GM23338 (cell line): ENCODE results near the gene ACTA2. TPM values are rescaled to one million over a fixed set of nuclear protein-coding genes. Genes with fewer than 3 reads are reported as not detected.

Source experiments
- ATAC-seq: fragments of 200-7000 bp; cut with Tn5 transposase; 3 replicates; pipeline ENCODE4 v1.9.1; 2020
- DNase-seq: peaks from one replicate; pipeline ENCODE4 v3.0.0-alpha.2; 2015; ENCODE audit warnings: low spot score
- H2AFZ ChIP-seq: fragments of 200-600 bp; sonication (generic); 2 replicates; pipeline ENCODE4 v1.8.0; 2016; ENCODE audit warnings: antibody characterized with exemption, mild to moderate bottlenecking, moderate library complexity
- H3F3A ChIP-seq: fragments of 200-600 bp; sonication (generic); replicated peaks from 2 replicates; pipeline ENCODE4 v1.8.0; 2017; ENCODE audit warnings: antibody characterized with exemption, mixed run types, low read depth
- H3K27ac ChIP-seq: fragments of 200-600 bp; sonication (generic); 2 replicates; pipeline ENCODE4 v1.6.1; 2016; ENCODE audit warnings: low read depth
- H3K27me3 ChIP-seq: fragments of 200-600 bp; sonication (generic); 2 replicates; pipeline ENCODE4 v1.8.0; 2016; ENCODE audit warnings: mild to moderate bottlenecking, mixed run types, moderate library complexity; ENCODE audit not compliant: insufficient read depth
- H3K36me3 ChIP-seq: fragments of 200-600 bp; sonication (generic); 2 replicates; pipeline ENCODE4 v1.8.0; 2016; ENCODE audit warnings: mild to moderate bottlenecking; ENCODE audit not compliant: insufficient read depth
- H3K4me1 ChIP-seq: fragments of 200-600 bp; sonication (generic); 2 replicates; pipeline ENCODE4 v1.8.0; 2016; ENCODE audit warnings: mild to moderate bottlenecking, moderate library complexity; ENCODE audit not compliant: insufficient read depth
- H3K4me2 ChIP-seq: fragments of 200-600 bp; sonication (generic); 2 replicates; pipeline ENCODE4 v1.7.1; 2017; ENCODE audit warnings: mixed run types
- H3K4me3 ChIP-seq: fragments of 200-600 bp; sonication (generic); 2 replicates; pipeline ENCODE4 v1.6.1; 2016; ENCODE audit warnings: mixed run types
- H3K79me2 ChIP-seq: fragments of 200-600 bp; sonication (generic); replicated peaks from 2 replicates; pipeline ENCODE4 v1.8.0; 2017; ENCODE audit warnings: mild to moderate bottlenecking; ENCODE audit not compliant: insufficient read depth
- H3K9me2 ChIP-seq: fragments of 200-600 bp; sonication (generic); 2 replicates; pipeline ENCODE4 v1.8.0; 2017; ENCODE audit not compliant: insufficient read depth
- H4K20me1 ChIP-seq: fragments of 200-600 bp; sonication (generic); replicated peaks from 2 replicates; pipeline ENCODE4 v1.8.0; 2017; ENCODE audit warnings: mild to moderate bottlenecking; ENCODE audit not compliant: insufficient read depth
- H3K27ac Mint-ChIP-seq: 2 replicates; pipeline ENCODE4 v1.8.0; 2020; ENCODE audit warnings: inconsistent platforms, mild to moderate bottlenecking, moderate library complexity, mixed read lengths
- H3K27me3 Mint-ChIP-seq: 3 replicates; pipeline ENCODE4 v1.8.0; 2022; ENCODE audit warnings: low read depth, mild to moderate bottlenecking, moderate library complexity, mixed read lengths, inconsistent platforms; ENCODE audit not compliant: insufficient read depth, poor library complexity
- H3K36me3 Mint-ChIP-seq: 3 replicates; pipeline ENCODE4 v1.8.0; 2021; ENCODE audit warnings: low read depth, mild to moderate bottlenecking, inconsistent platforms, moderate library complexity, mixed read lengths
- H3K4me1 Mint-ChIP-seq: 3 replicates; pipeline ENCODE4 v1.8.0; 2020; ENCODE audit warnings: mild to moderate bottlenecking, inconsistent platforms, mixed read lengths
- H3K4me3 Mint-ChIP-seq: 3 replicates; pipeline ENCODE4 v1.8.0; 2021; ENCODE audit warnings: moderate library complexity, mild to moderate bottlenecking, inconsistent platforms, mixed read lengths
- H3K9me3 Mint-ChIP-seq: 3 replicates; pipeline ENCODE4 v1.8.0; 2020; ENCODE audit warnings: moderate library complexity, mild to moderate bottlenecking, inconsistent platforms, mixed read lengths
- CREB1 ChIP-seq: fragments of 250-450 bp; sonication (Bioruptor Pico); IDR thresholded peaks from 2 replicates; pipeline ENCODE4 v1.5.0; 2020; ENCODE audit warnings: low read depth, mild to moderate bottlenecking, moderate library complexity
- ETS1 ChIP-seq: IDR thresholded peaks from 2 replicates; pipeline ENCODE4 v1.6.1; 2016; ENCODE audit warnings: antibody characterized with exemption
- EZH2 ChIP-seq: fragments of 200-600 bp; sonication (generic); IDR thresholded peaks from one replicate; pipeline ENCODE4 v1.8.0; 2017; ENCODE audit warnings: antibody characterized with exemption, mild to moderate bottlenecking, low read depth; ENCODE audit not compliant: unreplicated experiment
- EZH2phosphoT487 ChIP-seq: fragments of 200-600 bp; sonication (generic); IDR thresholded peaks from one replicate; pipeline ENCODE4 v1.8.1; 2018; ENCODE audit warnings: antibody characterized with exemption; ENCODE audit not compliant: unreplicated experiment
- JUNB ChIP-seq: IDR thresholded peaks from one replicate; pipeline ENCODE4 v1.6.1; 2016; ENCODE audit warnings: antibody characterized with exemption; ENCODE audit not compliant: unreplicated experiment
- POLR2AphosphoS5 ChIP-seq: IDR thresholded peaks from 2 replicates; pipeline ENCODE4 v1.6.1; 2016; ENCODE audit warnings: antibody characterized with exemption, low read depth
- ZNF114 ChIP-seq: fragments of 250-450 bp; sonication (Bioruptor Pico); IDR thresholded peaks from 2 replicates; pipeline ENCODE4 v1.5.0; 2020; ENCODE audit warnings: mild to moderate bottlenecking, moderate library complexity
- ZNF331 ChIP-seq: fragments of 250-450 bp; sonication (Bioruptor Pico); IDR thresholded peaks from 2 replicates; pipeline ENCODE4 v1.5.0; 2020; ENCODE audit warnings: low read depth, mild to moderate bottlenecking, moderate library complexity
- ZNF462 ChIP-seq: fragments of 250-450 bp; sonication (Bioruptor Pico); IDR thresholded peaks from 2 replicates; pipeline ENCODE4 v1.5.0; 2020; ENCODE audit warnings: mild to moderate bottlenecking, moderate library complexity
- polyA plus RNA-seq: library from polyadenylated mRNA; unstranded; fragments of >200 nt; fragmentation: Nextera tagmentation; extraction: Ambion mirVana; gene quantifications from 2 replicates; pipeline ENCODE4 v1.2.1, GENCODE V29; 2016
- total RNA-seq: library from RNA; depleted of rRNA; stranded (reverse); fragments of >200 nt; shearing (Covaris generic); gene quantifications from 2 replicates; pipeline ENCODE4 v1.2.3, GENCODE V29; 2014
- TF ChIP-seq, protein P1 (sequence below): IDR thresholded peaks from one replicate; pipeline ENCODE4 v1.6.1; 2018; ENCODE audit warnings: antibody characterized with exemption; ENCODE audit not compliant: unreplicated experiment

The ACTA2 gene
- total and polyA plus RNA-seq, 2 experiments from 2014 or later, result 3.4 to 9.4 TPM

DNA sequence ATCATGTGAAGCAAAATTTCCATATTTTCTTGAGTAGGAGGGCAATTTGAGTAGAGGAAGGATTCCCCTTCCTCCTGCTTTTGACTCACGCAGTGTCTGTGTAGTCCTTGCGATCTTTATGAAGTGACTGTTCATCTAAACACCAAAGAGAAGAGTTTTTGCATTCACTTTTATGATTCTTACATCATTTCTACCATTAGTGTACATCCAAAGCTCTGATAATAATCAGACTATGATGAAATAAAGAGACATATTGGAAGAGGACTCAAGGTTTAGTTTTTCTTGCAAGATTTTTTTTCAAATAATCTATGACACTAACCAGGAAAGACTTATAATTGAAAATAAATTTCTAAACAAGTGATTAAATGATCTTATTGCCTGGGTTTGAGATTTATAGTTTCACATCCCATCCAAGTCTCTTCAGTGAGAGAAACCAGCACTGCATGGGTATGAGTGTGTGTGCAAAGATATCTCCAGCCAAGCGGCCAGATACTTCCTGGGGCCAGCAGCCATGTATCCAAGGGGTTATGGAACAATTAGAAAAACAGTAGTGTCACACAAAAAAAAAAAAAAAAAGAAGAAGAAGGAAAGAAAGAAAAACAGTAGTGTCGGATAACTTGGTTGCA is 2.0 kb upstream of the ACTA2 start (continued):
- TF ChIP-seq, protein P1, sequence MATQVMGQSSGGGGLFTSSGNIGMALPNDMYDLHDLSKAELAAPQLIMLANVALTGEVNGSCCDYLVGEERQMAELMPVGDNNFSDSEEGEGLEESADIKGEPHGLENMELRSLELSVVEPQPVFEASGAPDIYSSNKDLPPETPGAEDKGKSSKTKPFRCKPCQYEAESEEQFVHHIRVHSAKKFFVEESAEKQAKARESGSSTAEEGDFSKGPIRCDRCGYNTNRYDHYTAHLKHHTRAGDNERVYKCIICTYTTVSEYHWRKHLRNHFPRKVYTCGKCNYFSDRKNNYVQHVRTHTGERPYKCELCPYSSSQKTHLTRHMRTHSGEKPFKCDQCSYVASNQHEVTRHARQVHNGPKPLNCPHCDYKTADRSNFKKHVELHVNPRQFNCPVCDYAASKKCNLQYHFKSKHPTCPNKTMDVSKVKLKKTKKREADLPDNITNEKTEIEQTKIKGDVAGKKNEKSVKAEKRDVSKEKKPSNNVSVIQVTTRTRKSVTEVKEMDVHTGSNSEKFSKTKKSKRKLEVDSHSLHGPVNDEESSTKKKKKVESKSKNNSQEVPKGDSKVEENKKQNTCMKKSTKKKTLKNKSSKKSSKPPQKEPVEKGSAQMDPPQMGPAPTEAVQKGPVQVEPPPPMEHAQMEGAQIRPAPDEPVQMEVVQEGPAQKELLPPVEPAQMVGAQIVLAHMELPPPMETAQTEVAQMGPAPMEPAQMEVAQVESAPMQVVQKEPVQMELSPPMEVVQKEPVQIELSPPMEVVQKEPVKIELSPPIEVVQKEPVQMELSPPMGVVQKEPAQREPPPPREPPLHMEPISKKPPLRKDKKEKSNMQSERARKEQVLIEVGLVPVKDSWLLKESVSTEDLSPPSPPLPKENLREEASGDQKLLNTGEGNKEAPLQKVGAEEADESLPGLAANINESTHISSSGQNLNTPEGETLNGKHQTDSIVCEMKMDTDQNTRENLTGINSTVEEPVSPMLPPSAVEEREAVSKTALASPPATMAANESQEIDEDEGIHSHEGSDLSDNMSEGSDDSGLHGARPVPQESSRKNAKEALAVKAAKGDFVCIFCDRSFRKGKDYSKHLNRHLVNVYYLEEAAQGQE, result no peak
- TF ChIP-seq JUNB (no peak), CREB1 (CRISPR knock-in tag) (no peak), ETS1 (no peak)

- H3K9me3 Mint-ChIP-seq, result no peaks in the 10 kb centered on the region
- Histone ChIP-seq H3K27me3 (no peaks in the 10 kb centered on the region), H2AFZ (no peak overlapping the region), H3F3A (no peaks in the 10 kb centered on the region), H3K9me2 (no peaks in the 10 kb centered on the region), H3K79me2 (no peaks in the 10 kb centered on the region), H3K4me3 (no peak overlapping the region), H3K4me1 (no peaks in the 10 kb centered on the region), H3K4me2 (no peak overlapping the region), H3K36me3 (no peaks in the 10 kb centered on the region), H3K27ac (no peak overlapping the region), H4K20me1 (no peaks in the 10 kb centered on the region)
- H3K4me1 Mint-ChIP-seq, result peaks cover 12% of the 10 kb centered on the region
- H3K4me3 Mint-ChIP-seq, result no peak overlapping the region
- H3K27me3 Mint-ChIP-seq, result no peaks in the 10 kb centered on the region
- TF ChIP-seq ETS1, result no peak
- TF ChIP-seq ZNF114 (CRISPR knock-in tag), result no peak
- TF ChIP-seq EZH2phosphoT487, result no peak
- no peak for TF ChIP-seq ZNF462
- no peak for TF ChIP-seq JUNB
- TF ChIP-seq ZNF331 (CRISPR knock-in tag), result no peak
- TF ChIP-seq POLR2AphosphoS5, result no peak
- no peak for TF ChIP-seq CREB1 (CRISPR knock-in tag)
- TF ChIP-seq EZH2, result no peak
- ATAC-seq (no peak), DNase-seq (no peak)
- H3K36me3 Mint-ChIP-seq, result no peaks in the 10 kb centered on the region
- no peak overlapping the region for H3K27ac Mint-ChIP-seq
These were observed 1.1 kb upstream of the ACTA2 start for GRCh38 chr10:88953662-88954061.
